Ishikawa (cell line): ENCODE results near the gene DMBT1.

Source experiments
- CEBPB ChIP-seq: IDR thresholded peaks from 2 replicates; pipeline ENCODE4 v1.6.1; 2012
- CREB1 ChIP-seq: IDR thresholded peaks from 2 replicates; pipeline ENCODE4 v1.6.1; 2012; ENCODE audit warnings: low read depth
- EGR1 ChIP-seq: IDR thresholded peaks from 2 replicates; pipeline ENCODE4 v1.6.1; 2012
- EP300 ChIP-seq: IDR thresholded peaks from 2 replicates; pipeline ENCODE4 v1.6.1; 2012; ENCODE audit warnings: borderline replicate concordance
- FOXM1 ChIP-seq: IDR thresholded peaks from 2 replicates; pipeline ENCODE4 v1.6.1; 2012; ENCODE audit warnings: low read depth, borderline replicate concordance
- MAX ChIP-seq: IDR thresholded peaks from 2 replicates; pipeline ENCODE4 v1.6.1; 2012
- NFIC ChIP-seq: IDR thresholded peaks from 2 replicates; pipeline ENCODE4 v1.6.1; 2012
- RAD21 ChIP-seq: IDR thresholded peaks from 2 replicates; pipeline ENCODE4 v1.6.1; 2012; ENCODE audit warnings: low read depth
- REST ChIP-seq: IDR thresholded peaks from 2 replicates; pipeline ENCODE4 v1.6.1; 2012; ENCODE audit warnings: low read depth, mild to moderate bottlenecking
- TAF1 ChIP-seq: IDR thresholded peaks from 2 replicates; pipeline ENCODE4 v1.6.1; 2012; ENCODE audit warnings: low read depth, mild to moderate bottlenecking
- TCF12 ChIP-seq: IDR thresholded peaks from 2 replicates; pipeline ENCODE4 v1.6.1; 2012; ENCODE audit warnings: low read depth
- TEAD4 ChIP-seq: IDR thresholded peaks from 2 replicates; pipeline ENCODE4 v1.6.1; 2012
- USF1 ChIP-seq: IDR thresholded peaks from 2 replicates; pipeline ENCODE4 v1.6.1; 2012
- YY1 ChIP-seq: IDR thresholded peaks from 2 replicates; pipeline ENCODE4 v1.6.1; 2012; ENCODE audit warnings: low read depth
- ZBTB7A ChIP-seq: IDR thresholded peaks from 2 replicates; pipeline ENCODE4 v1.6.1; 2012; ENCODE audit warnings: low read depth

The DMBT1 gene

GRCh38 chr10:122557516-122557915 is 3.0 kb upstream of the DMBT1 start:
- TF ChIP-seq FOXM1 (no peak), RAD21 (no peak), ZBTB7A (no peak), NFIC (no peak)

GRCh38 chr10:122558452-122558851 is 2.1 kb upstream of the DMBT1 start:
- TF ChIP-seq CEBPB = no peak
- no peak for TF ChIP-seq FOXM1
- TF ChIP-seq TAF1 = no peak
- TF ChIP-seq TCF12 = no peak
- no peak for TF ChIP-seq REST
- TF ChIP-seq EGR1 = no peak
- TF ChIP-seq CREB1 = no peak
- no peak for TF ChIP-seq NFIC
- no peak for TF ChIP-seq TEAD4
- no peak for TF ChIP-seq EP300
- TF ChIP-seq YY1 = no peak

GRCh38 chr10:122559228-122559627 is 1.3 kb upstream of the DMBT1 start:
- TF ChIP-seq EP300 = no peak

GRCh38 chr10:122561212-122561611 is 658 bp downstream of the DMBT1 start:
- no peak for TF ChIP-seq TAF1
- no peak for TF ChIP-seq RAD21
- TF ChIP-seq TEAD4 = no peak
- TF ChIP-seq ZBTB7A = no peak
- no peak for TF ChIP-seq EP300

GRCh38 chr10:122561792-122562191 is 1.2 kb downstream of the DMBT1 start:
- TF ChIP-seq REST = no peak
- no peak for TF ChIP-seq RAD21
- no peak for TF ChIP-seq TCF12
- no peak for TF ChIP-seq MAX
- no peak for TF ChIP-seq FOXM1
- no peak for TF ChIP-seq TAF1
- TF ChIP-seq EP300 = no peak
- no peak for TF ChIP-seq USF1

GRCh38 chr10:122564980-122565379 is 4.4 kb downstream of the DMBT1 start:
- TF ChIP-seq EGR1 (no peak), TCF12 (no peak), NFIC (no peak), ZBTB7A (no peak), TEAD4 (no peak), USF1 (no peak), TAF1 (no peak), FOXM1 (no peak), EP300 (no peak), RAD21 (no peak), CREB1 (no peak), MAX (no peak), YY1 (no peak)

- TF ChIP-seq RAD21 (peak; percentile 99), CEBPB (peak; percentile 56; the same call in 1 of the 2 replicates), MAX (no peak)
These were observed 5.2 kb downstream of the DMBT1 start for GRCh38 chr10:122565766-122566206.
